Activated T-helper 9 cell treated with anti-CD3 and anti-CD28 coated beads, Interleukin-2, amount 50 U/mL, for 16 hours (primary cell): ENCODE results near the gene OGDH.
A peak's percentile ranks its signal among the peaks of the same experiment; 100 is the strongest.
"Not testable (repeated sequence)": the region's sequence is repeated elsewhere in the genome, so short reads cannot be mapped to it uniquely, and the experiment has no call there.

Source experiments
- DNase-seq: peaks from one replicate; pipeline ENCODE4 v3.0.0-alpha.2; 2020; ENCODE audit warnings: low read depth

Gene OGDH

GRCh38 chr7:44606341-44607140 is at the start of gene OGDH:
TSS of gene OGDH (plus strand) at chr7:44606627. CDS start at chr7:44624344, 17,717 bp downstream.
- peak; percentile 98 for DNase-seq

- DNase-seq, result no peak
Measured at GRCh38 chr7:44557485-44557884, 48.9 kb upstream of the OGDH start.

- DNase-seq, result no peak
Measured at GRCh38 chr7:44559485-44559884, 46.9 kb upstream of the OGDH start.

- DNase-seq, result no peak
Measured at GRCh38 chr7:44561481-44561880, 44.9 kb upstream of the OGDH start.

- DNase-seq, result no peak
Measured at GRCh38 chr7:44561962-44562621, 44.3 kb upstream of the OGDH start.

GRCh38 chr7:44562622-44562962 is 43.8 kb upstream of the OGDH start:
- not testable (repeated sequence) for DNase-seq

- DNase-seq, result no peak
Measured at GRCh38 chr7:44563171-44563679, 43.2 kb upstream of the OGDH start.

GRCh38 chr7:44564606-44565005 is 41.8 kb upstream of the OGDH start:
- no peak for DNase-seq

GRCh38 chr7:44565097-44565794 is 41.2 kb upstream of the OGDH start:
- DNase-seq, result peak; percentile 43

GRCh38 chr7:44565795-44566559 is 40.5 kb upstream of the OGDH start:
- DNase-seq, result no peak

GRCh38 chr7:44566680-44567079 is 39.7 kb upstream of the OGDH start:
- DNase-seq, result no peak

GRCh38 chr7:44567884-44568283 is 38.5 kb upstream of the OGDH start:
- DNase-seq, result no peak

- DNase-seq, result no peak
Measured at GRCh38 chr7:44568771-44569560, 37.5 kb upstream of the OGDH start.

- no peak for DNase-seq
Measured at GRCh38 chr7:44569959-44570358, 36.5 kb upstream of the OGDH start.

GRCh38 chr7:44572771-44573170 is 33.7 kb upstream of the OGDH start:
- no peak for DNase-seq

GRCh38 chr7:44573464-44574286 is 32.8 kb upstream of the OGDH start, which contains the start of gene DDX56:
TSS of gene DDX56 (minus strand) at chr7:44573908. CDS start at chr7:44573895, 13 bp downstream.
- peak; percentile 88 for DNase-seq

- DNase-seq, result no peak
Measured at GRCh38 chr7:44574287-44574872, 32.0 kb upstream of the OGDH start.

GRCh38 chr7:44575054-44575453 is 31.4 kb upstream of the OGDH start:
- no peak for DNase-seq

GRCh38 chr7:44576228-44576627 is 30.2 kb upstream of the OGDH start:
- DNase-seq, result no peak
